ENCODE data around the gene DLEC1.

DNA sequence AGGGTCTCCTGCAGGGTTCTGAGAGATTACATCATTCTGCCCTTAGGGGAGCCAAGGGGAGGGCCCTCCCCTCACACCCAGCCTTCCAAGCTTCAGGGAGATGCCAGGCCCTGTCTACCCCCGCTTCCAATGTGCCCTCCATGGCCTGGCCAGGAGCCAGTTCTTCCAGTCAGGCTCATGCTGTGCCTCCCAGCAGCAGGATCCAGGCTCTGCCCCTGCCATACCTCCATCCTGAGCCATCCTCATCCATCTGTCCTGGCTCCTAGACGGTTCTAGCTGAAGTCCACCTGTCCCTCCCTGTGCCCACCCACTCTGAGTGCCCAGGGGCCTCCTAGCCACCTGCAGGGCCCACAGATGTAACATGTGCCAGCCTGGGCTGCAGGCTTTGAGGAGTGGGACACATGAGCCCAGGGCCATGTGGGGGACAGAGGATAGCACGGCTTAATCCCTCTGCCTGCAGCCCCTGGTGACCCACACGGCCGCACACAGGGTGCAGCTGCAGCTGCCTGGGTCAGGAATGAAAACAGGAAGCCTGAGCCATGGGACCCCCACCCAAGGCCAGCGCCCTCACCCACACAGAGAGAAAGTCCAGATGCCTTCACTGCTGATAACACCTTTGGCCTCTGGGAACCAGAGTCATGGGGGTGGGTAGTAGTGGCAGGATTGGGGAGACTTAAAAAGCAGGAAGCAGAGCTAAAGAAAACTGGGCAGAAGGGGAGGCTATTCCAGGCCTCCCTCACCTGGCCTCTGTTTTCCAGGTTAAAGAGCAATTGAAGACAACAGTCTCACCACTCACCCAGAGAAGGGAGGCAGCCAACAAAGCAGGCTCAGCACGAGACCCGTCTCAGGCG lies 21.3 kb upstream of the DLEC1 start:
- TF ChIP-seq, protein P1, sequence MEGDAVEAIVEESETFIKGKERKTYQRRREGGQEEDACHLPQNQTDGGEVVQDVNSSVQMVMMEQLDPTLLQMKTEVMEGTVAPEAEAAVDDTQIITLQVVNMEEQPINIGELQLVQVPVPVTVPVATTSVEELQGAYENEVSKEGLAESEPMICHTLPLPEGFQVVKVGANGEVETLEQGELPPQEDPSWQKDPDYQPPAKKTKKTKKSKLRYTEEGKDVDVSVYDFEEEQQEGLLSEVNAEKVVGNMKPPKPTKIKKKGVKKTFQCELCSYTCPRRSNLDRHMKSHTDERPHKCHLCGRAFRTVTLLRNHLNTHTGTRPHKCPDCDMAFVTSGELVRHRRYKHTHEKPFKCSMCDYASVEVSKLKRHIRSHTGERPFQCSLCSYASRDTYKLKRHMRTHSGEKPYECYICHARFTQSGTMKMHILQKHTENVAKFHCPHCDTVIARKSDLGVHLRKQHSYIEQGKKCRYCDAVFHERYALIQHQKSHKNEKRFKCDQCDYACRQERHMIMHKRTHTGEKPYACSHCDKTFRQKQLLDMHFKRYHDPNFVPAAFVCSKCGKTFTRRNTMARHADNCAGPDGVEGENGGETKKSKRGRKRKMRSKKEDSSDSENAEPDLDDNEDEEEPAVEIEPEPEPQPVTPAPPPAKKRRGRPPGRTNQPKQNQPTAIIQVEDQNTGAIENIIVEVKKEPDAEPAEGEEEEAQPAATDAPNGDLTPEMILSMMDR (IDR thresholded peaks at IDR 0.05): no peak
- no peak for TF ChIP-seq POLR2A (IDR thresholded peaks at IDR 0.05)

All from tibial nerve (tissue), 3 donors.